OCI-LY7 (cell line): Measurements from ENCODE around the gene PRDM10. TPM values are rescaled to one million over a fixed set of nuclear protein-coding genes. Genes with fewer than 3 reads are reported as not detected.

ENCODE experiments used
- BruUV-seq: library from RNA; stranded (reverse); fragments of 400-500 nt; replicated peaks from 2 replicates; lab custom pipeline; 2021; lab: Mats Ljungman, UMichigan
- CTCF ChIA-PET: fragments of 300-600 bp; sonication (Branson Sonifier 250); formaldehyde crosslinking; loops from one replicate; lab custom pipeline; 2022; ENCODE audit warnings: antibody characterized with exemption; ENCODE audit not compliant: unreplicated experiment; lab: Charles Lee
- POLR2A ChIA-PET: fragments of 300-600 bp; sonication (Branson Sonifier 250); formaldehyde crosslinking; loops from one replicate; lab custom pipeline; 2022; ENCODE audit warnings: antibody characterized with exemption; lab: Charles Lee
- DNase-seq: peaks from one replicate; pipeline ENCODE4 v3.0.0-alpha.2; 2015; ENCODE audit warnings: low spot score
- H2AFZ ChIP-seq: fragments of 200-600 bp; sonication (generic), shearing (Covaris generic); 2 replicates; pipeline ENCODE4 v1.6.1; 2014; ENCODE audit warnings: mild to moderate bottlenecking, antibody characterized with exemption, low read length, moderate library complexity
- H3K27ac ChIP-seq: fragments of 200-600 bp; sonication (generic); 2 replicates; pipeline ENCODE4 v1.5.1; 2014; ENCODE audit warnings: mixed run types, low read depth, mild to moderate bottlenecking, moderate library complexity, low read length, inconsistent platforms; ENCODE audit not compliant: poor library complexity, severe bottlenecking
- H3K36me3 ChIP-seq: fragments of 200-600 bp; sonication (generic); 2 replicates; pipeline ENCODE4 v1.6.1; 2014; ENCODE audit warnings: mild to moderate bottlenecking, antibody characterized with exemption, low read length, moderate library complexity, mixed read lengths; ENCODE audit not compliant: insufficient read depth
- H3K4me1 ChIP-seq: fragments of 200-600 bp; sonication (generic); 2 replicates; pipeline ENCODE4 v1.5.1; 2014; ENCODE audit warnings: mild to moderate bottlenecking, low read length; ENCODE audit not compliant: insufficient read depth, poor library complexity, severe bottlenecking
- H3K4me2 ChIP-seq: fragments of 200-600 bp; sonication (generic); 2 replicates; pipeline ENCODE4 v1.6.1; 2014; ENCODE audit warnings: mild to moderate bottlenecking, low read length
- H3K4me3 ChIP-seq: fragments of 200-600 bp; sonication (generic); 2 replicates; pipeline ENCODE4 v1.5.1; 2014; ENCODE audit warnings: mild to moderate bottlenecking, low read depth, low read length; ENCODE audit not compliant: poor library complexity, severe bottlenecking
- H3K79me2 ChIP-seq: fragments of 200-600 bp; sonication (generic); 2 replicates; pipeline ENCODE4 v1.6.1; 2016; ENCODE audit warnings: low read depth, mild to moderate bottlenecking, low read length, moderate library complexity, mixed read lengths; ENCODE audit not compliant: insufficient read depth
- H3K9me2 ChIP-seq: fragments of 200-600 bp; sonication (generic); 2 replicates; pipeline ENCODE4 v1.6.1; 2016; ENCODE audit warnings: mild to moderate bottlenecking, low read length, mixed read lengths; ENCODE audit not compliant: insufficient read depth
- H3K9me3 ChIP-seq: fragments of 200-600 bp; sonication (generic); 2 replicates; pipeline ENCODE4 v1.6.1; 2014; ENCODE audit warnings: mild to moderate bottlenecking, mixed run types, low read length, mixed read lengths
- H4K20me1 ChIP-seq: fragments of 200-600 bp; sonication (generic); 2 replicates; pipeline ENCODE4 v1.6.1; 2014; ENCODE audit warnings: mild to moderate bottlenecking, antibody characterized with exemption, low read length, moderate library complexity, mixed read lengths; ENCODE audit not compliant: insufficient read depth
- CTCF ChIP-seq: fragments of 200-600 bp; sonication (generic); conservative IDR thresholded peaks from 2 replicates; pipeline ENCODE4 v1.5.1; 2014; ENCODE audit warnings: mild to moderate bottlenecking, antibody characterized with exemption, low read length, moderate library complexity, mixed read lengths
- EZH2phosphoT487 ChIP-seq: fragments of 200-600 bp; sonication (generic); IDR thresholded peaks from 2 replicates; pipeline ENCODE4 v1.6.1; 2018; ENCODE audit warnings: low read depth, borderline replicate concordance, mild to moderate bottlenecking, mixed run types, antibody characterized with exemption, low read length, moderate library complexity, mixed read lengths
- intact Hi-C: fragments of 100-400 bp; cut with micrococcal nuclease; formaldehyde crosslinking; loops from one replicate; pipeline ENCODE4 v1.10.0; 2022; ENCODE audit not compliant: unreplicated experiment
- total RNA-seq, 2 experiments: library from RNA; depleted of rRNA in 1 of 2; stranded (reverse); fragments of >200 nt in 1 of 2; shearing (Covaris generic) in 1 of 2; gene quantifications; 2 replicates each; pipeline ENCODE4 v1.2.3, GENCODE V29; 2014 to 2022

Gene PRDM10
- total RNA-seq, 2 experiments from 2014 or later: 29.8 to 60.6 TPM

DNA sequence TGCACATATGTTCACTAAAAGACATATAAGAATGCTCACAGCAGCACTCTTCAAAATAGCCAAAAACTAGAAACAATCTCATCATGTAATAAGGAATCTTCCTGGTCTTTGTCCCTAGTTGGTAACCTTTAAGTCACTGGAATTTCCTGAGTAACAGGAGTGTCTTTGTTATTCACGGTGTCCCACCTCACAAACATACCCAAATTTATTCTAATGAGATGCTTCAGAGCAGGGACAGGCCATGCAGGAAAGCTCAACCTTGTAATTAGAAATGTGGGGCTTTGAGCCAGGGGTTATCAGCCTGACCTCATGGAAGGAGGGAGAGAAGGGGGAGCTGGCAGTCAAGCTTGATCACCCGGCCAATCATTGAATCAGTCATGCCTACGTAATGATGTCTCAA, 66.9 kb downstream of the PRDM10 start:
- Histone ChIP-seq H3K27ac (no peak overlapping the region), H3K4me3 (no peak overlapping the region), H3K4me1 (peaks cover 40% of the 10 kb centered on the region), H3K9me2 (no peaks in the 10 kb centered on the region), H3K9me3 (no peaks in the 10 kb centered on the region), H2AFZ (no peak overlapping the region), H4K20me1 (no peaks in the 10 kb centered on the region), H3K36me3 (peaks cover 92% of the 10 kb centered on the region), H3K4me2 (no peak overlapping the region), H3K79me2 (peaks cover 31% of the 10 kb centered on the region; the same call in 1 of the 2 replicates)
- DNase-seq: no peak
- no TSS peak for BruUV-seq
- ChIA-PET CTCF (interaction anchor here (0.7 kb wide), 1 partner anchor 12 kb away, joined by 4 read pairs; no protein-coding TSS in a partner anchor), POLR2A (interaction anchor here (0.7 to 3.0 kb wide), 8 partner anchors 10 to 248 kb away, joined by 3 to 11 read pairs (median 3); no protein-coding TSS in a partner anchor)
- intact Hi-C loops: no loop called here
- TF ChIP-seq EZH2phosphoT487 (no peak), CTCF (no peak)

GRCh38 chr11:129933891-129934290, 68.7 kb downstream of the PRDM10 start:
- intact Hi-C loops: no loop called here
- CTCF ChIA-PET: no interaction called here
- BruUV-seq: no TSS peak

GRCh38 chr11:129933262-129933661, 69.4 kb downstream of the PRDM10 start:
- TF ChIP-seq CTCF (no peak), EZH2phosphoT487 (no peak)
- Histone ChIP-seq H3K9me2 (no peaks in the 10 kb centered on the region), H3K27ac (no peak overlapping the region), H3K4me1 (peaks cover 15% of the 10 kb centered on the region), H3K4me2 (no peak overlapping the region), H3K9me3 (no peaks in the 10 kb centered on the region), H4K20me1 (no peaks in the 10 kb centered on the region), H3K79me2 (peaks cover 8% of the 10 kb centered on the region; the same call in 1 of the 2 replicates), H3K4me3 (no peak overlapping the region), H3K36me3 (peaks cover 93% of the 10 kb centered on the region), H2AFZ (no peak overlapping the region)
- DNase-seq: no peak
- ChIA-PET CTCF (no interaction called here), POLR2A (interaction anchor here (0.6 to 1.1 kb wide), 3 partner anchors 8 to 198 kb away, joined by 3 to 4 read pairs (median 4); no protein-coding TSS in a partner anchor)
- no TSS peak for BruUV-seq
- intact Hi-C loops: no loop called here

More at GRCh38 chr11:129933891-129934290, 68.7 kb downstream of the PRDM10 start:
- no peaks in the 10 kb centered on the region for H4K20me1 ChIP-seq
- H3K4me1 ChIP-seq: peaks cover 22% of the 10 kb centered on the region
- H3K36me3 ChIP-seq: peaks cover 93% of the 10 kb centered on the region
- H3K79me2 ChIP-seq: peaks cover 14% of the 10 kb centered on the region; the same call in 1 of the 2 replicates
- H3K4me2 ChIP-seq: no peak overlapping the region
- DNase-seq: no peak
- no peak for TF ChIP-seq EZH2phosphoT487
- POLR2A ChIA-PET: interaction anchor here (0.6 to 1.7 kb wide), 3 partner anchors 12 to 198 kb away, joined by 3 to 6 read pairs (median 4); no protein-coding TSS in a partner anchor
- no peak overlapping the region for H2AFZ ChIP-seq
- H3K4me3 ChIP-seq: no peak overlapping the region
- no peaks in the 10 kb centered on the region for H3K9me2 ChIP-seq
- H3K9me3 ChIP-seq: no peaks in the 10 kb centered on the region
- no peak overlapping the region for H3K27ac ChIP-seq
